Measurements from ENCODE around the gene NDUFB8.

- TF ChIP-seq CTCF (IDR thresholded peaks at IDR 0.05) (no peak), POLR2A (IDR thresholded peaks at IDR 0.05) (no peak)
These were observed 39.1 kb downstream of the NDUFB8 start for GRCh38 chr10:100490531-100490930.

All from esophagus squamous epithelium (tissue), 4 donors.